Measurements from ENCODE around the gene FGR. TPM values are rescaled to one million over a fixed set of nuclear protein-coding genes. Genes with fewer than 3 reads are reported as not detected.
A peak's percentile ranks its signal among the peaks of the same experiment; 100 is the strongest.

FGR gene
- total and polyA plus RNA-seq, 2 of the 13 experiments (the other 11 are each of a cell fraction or from before 2014, with no cell fraction given): not detected

GRCh38 chr1:27682351-27682944 lies 47.5 kb upstream of the FGR start (continued):
- 0 out of 2 replicates have a peak, but pooled peaks have one; percentile 22 for TF ChIP-seq BCL6 (CRISPR knock-in tag; IDR thresholded peaks at IDR 0.05)
- peak; percentile 10; the same call in 1 of the 2 replicates for TF ChIP-seq ETV5 (CRISPR knock-in tag; IDR thresholded peaks at IDR 0.05; ENCODE audit: borderline replicate concordance)
- no peak for TF ChIP-seq ZNF333 (CRISPR knock-in tag; IDR thresholded peaks at IDR 0.05; ENCODE audit: borderline replicate concordance)
- TF ChIP-seq FOXP4 (CRISPR knock-in tag; IDR thresholded peaks at IDR 0.05): no peak
- TF ChIP-seq SRF (IDR thresholded peaks at IDR 0.05; ENCODE audit: low read depth, low read length): peak; percentile 57; the same call in 1 of the 2 replicates
- no peak for TF ChIP-seq SNAI1 (CRISPR knock-in tag; IDR thresholded peaks at IDR 0.05; ENCODE audit: borderline replicate concordance)
- TF ChIP-seq ZNF451 (CRISPR knock-in tag; IDR thresholded peaks at IDR 0.05): no peak
- no peak for TF ChIP-seq ZNF619 (CRISPR knock-in tag; IDR thresholded peaks at IDR 0.05)
- no peak for TF ChIP-seq NFKBIZ (CRISPR knock-in tag; IDR thresholded peaks at IDR 0.05)
- TF ChIP-seq HOXA7 (CRISPR knock-in tag; IDR thresholded peaks at IDR 0.05): no peak
- TF ChIP-seq CREB1 (IDR thresholded peaks at IDR 0.05): no peak
- TF ChIP-seq CREB1 (CRISPR knock-in tag; IDR thresholded peaks at IDR 0.05): peak; percentile 46; the same call in 1 of the 2 replicates
- 0 out of 2 replicates have a peak, but pooled peaks have one; percentile 14 for TF ChIP-seq CEBPG (CRISPR knock-in tag; IDR thresholded peaks at IDR 0.05)
- TF ChIP-seq ZNF883 (CRISPR knock-in tag; IDR thresholded peaks at IDR 0.05; ENCODE audit: not compliant biosample characterization): no peak
- no peak for TF ChIP-seq HHEX (CRISPR knock-in tag; IDR thresholded peaks at IDR 0.05)
